Sigmoid colon (tissue), 4 donors: ENCODE measurements around the gene OR2AE1.

Experiments used
- POLR2AphosphoS5 ChIP-seq, 4 donors: sonication (generic); formaldehyde crosslinking; IDR thresholded peaks; one replicate each; pipeline ENCODE4 v1.6.1; 2017; ENCODE audit warnings: antibody characterized with exemption in 4 of 4
- TF ChIP-seq, protein P1 (sequence below), 4 experiments: fragments of 450-650 bp in 3 of 4; fragments of 200-600 bp in 1 of 4; IDR thresholded peaks; one replicate each; pipeline ENCODE4 v1.5.1; 2016 to 2019; ENCODE audit warnings: antibody characterized with exemption in 4 of 4, mild to moderate bottlenecking in 3 of 4, moderate library complexity in 2 of 4

DNA sequence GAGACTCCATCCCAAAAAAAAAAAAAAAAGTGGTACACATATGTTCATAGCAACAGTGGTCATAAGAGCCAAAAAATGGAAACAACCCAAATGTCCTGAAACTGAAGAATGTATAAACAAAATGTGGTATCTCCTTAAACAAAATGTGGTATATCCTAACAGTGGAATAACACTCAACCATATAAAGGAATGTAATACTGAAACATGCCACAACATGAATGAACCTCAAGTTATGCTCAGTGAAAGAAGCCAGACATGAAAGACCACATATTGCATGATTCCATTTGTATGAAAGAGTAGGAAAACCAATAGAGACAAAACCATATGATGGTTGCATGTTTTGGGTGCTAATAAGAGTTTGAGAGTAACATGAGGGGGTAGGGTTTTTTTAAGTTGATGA lies 49.5 kb upstream of the OR2AE1 start:
- TF ChIP-seq, protein P1, sequence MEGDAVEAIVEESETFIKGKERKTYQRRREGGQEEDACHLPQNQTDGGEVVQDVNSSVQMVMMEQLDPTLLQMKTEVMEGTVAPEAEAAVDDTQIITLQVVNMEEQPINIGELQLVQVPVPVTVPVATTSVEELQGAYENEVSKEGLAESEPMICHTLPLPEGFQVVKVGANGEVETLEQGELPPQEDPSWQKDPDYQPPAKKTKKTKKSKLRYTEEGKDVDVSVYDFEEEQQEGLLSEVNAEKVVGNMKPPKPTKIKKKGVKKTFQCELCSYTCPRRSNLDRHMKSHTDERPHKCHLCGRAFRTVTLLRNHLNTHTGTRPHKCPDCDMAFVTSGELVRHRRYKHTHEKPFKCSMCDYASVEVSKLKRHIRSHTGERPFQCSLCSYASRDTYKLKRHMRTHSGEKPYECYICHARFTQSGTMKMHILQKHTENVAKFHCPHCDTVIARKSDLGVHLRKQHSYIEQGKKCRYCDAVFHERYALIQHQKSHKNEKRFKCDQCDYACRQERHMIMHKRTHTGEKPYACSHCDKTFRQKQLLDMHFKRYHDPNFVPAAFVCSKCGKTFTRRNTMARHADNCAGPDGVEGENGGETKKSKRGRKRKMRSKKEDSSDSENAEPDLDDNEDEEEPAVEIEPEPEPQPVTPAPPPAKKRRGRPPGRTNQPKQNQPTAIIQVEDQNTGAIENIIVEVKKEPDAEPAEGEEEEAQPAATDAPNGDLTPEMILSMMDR (IDR thresholded peaks at IDR 0.05): no peak
- no peak for TF ChIP-seq POLR2AphosphoS5 (IDR thresholded peaks at IDR 0.05)
